SK-N-SH (cell line): ENCODE measurements around the gene TSACC. TPM values are rescaled to one million over a fixed set of nuclear protein-coding genes. Genes with fewer than 3 reads are reported as not detected.

Experiments used
- CTCF ChIA-PET: fragments of 300-600, 350-600 bp; formaldehyde crosslinking; extraction: SDS; loops from one replicate; lab custom pipeline; 2021; lab: Yijun Ruan, JAX
- POLR2A ChIA-PET: fragments of 350-600 bp; sonication (Branson Sonifier 250); formaldehyde crosslinking; extraction: SDS; loops from one replicate; lab custom pipeline; 2020; ENCODE audit warnings: antibody characterized with exemption, inconsistent platforms; lab: Yijun Ruan, JAX
- DNase-seq: peaks from one replicate; pipeline ENCODE4 v3.0.0; 2012
- H2AFZ ChIP-seq: fragments of 200-600 bp; sonication (generic); 2 replicates; pipeline ENCODE4 v1.8.1; 2016; ENCODE audit warnings: antibody characterized with exemption, mild to moderate bottlenecking, low read depth
- H3F3A ChIP-seq: fragments of 200-600 bp; sonication (generic); replicated peaks from 2 replicates; pipeline ENCODE3; 2016; ENCODE audit warnings: antibody characterized with exemption, mild to moderate bottlenecking; ENCODE audit not compliant: insufficient read depth
- H3K27ac ChIP-seq, 2 experiments: fragments of 200-500 bp in 1 of 2; fragments of 200-600 bp in 1 of 2; sonication (Bioruptor generic) in 1 of 2; sonication (generic), shearing (Covaris generic) in 1 of 2; 2 replicates each; pipeline versions ENCODE4 v1.5.1 to v1.6.1; 2014 to 2016; ENCODE audit warnings: low read depth in 2 of 2, inconsistent platforms in 1 of 2, low read length in 1 of 2, mild to moderate bottlenecking in 1 of 2, mixed read lengths in 1 of 2
- H3K27me3 ChIP-seq: fragments of 200-600 bp; sonication (generic), shearing (Covaris generic); 2 replicates; pipeline ENCODE4 v1.6.1; 2016; ENCODE audit warnings: mixed run types; ENCODE audit not compliant: insufficient read depth
- H3K36me3 ChIP-seq, 2 experiments: fragments of 200-500 bp in 1 of 2; fragments of 200-600 bp in 1 of 2; sonication (Bioruptor generic) in 1 of 2; sonication (generic) in 1 of 2; replicated peaks in 1 of 2; 2 replicates each; pipeline versions ENCODE3 to v1.5.1; 2014 to 2016; ENCODE audit warnings: low read length in 1 of 2, mild to moderate bottlenecking in 1 of 2; ENCODE audit not compliant: insufficient read depth in 2 of 2, control insufficient read depth in 1 of 2
- H3K4me1 ChIP-seq, 2 experiments: fragments of 200-500 bp in 1 of 2; fragments of 200-600 bp in 1 of 2; sonication (Bioruptor generic) in 1 of 2; sonication (generic), shearing (Covaris generic) in 1 of 2; 2 replicates each; pipeline versions ENCODE4 v1.5.1 to v1.6.1; 2014 to 2016; ENCODE audit warnings: low read depth in 1 of 2, low read length in 1 of 2, mixed run types in 1 of 2; ENCODE audit not compliant: insufficient read depth in 2 of 2, control insufficient read depth in 1 of 2
- H3K4me2 ChIP-seq: fragments of 200-600 bp; sonication (generic), shearing (Covaris generic); 2 replicates; pipeline ENCODE4 v1.6.1; 2017; ENCODE audit warnings: mixed run types
- H3K4me3 ChIP-seq, 2 experiments: fragments of 200-500 bp in 1 of 2; fragments of 200-600 bp in 1 of 2; sonication (Bioruptor generic) in 1 of 2; sonication (generic), shearing (Covaris generic) in 1 of 2; 2 replicates each; pipeline versions ENCODE4 v1.5.1 to v1.8.1; 2014 to 2016; ENCODE audit warnings: low read depth in 2 of 2, inconsistent platforms in 1 of 2, low read length in 1 of 2, mild to moderate bottlenecking in 1 of 2, mixed read lengths in 1 of 2, moderate library complexity in 1 of 2
- H3K79me2 ChIP-seq: fragments of 200-600 bp; sonication (generic); 2 replicates; pipeline ENCODE4 v1.8.1; 2017; ENCODE audit warnings: mild to moderate bottlenecking; ENCODE audit not compliant: insufficient read depth
- H3K9ac ChIP-seq: fragments of 200-600 bp; sonication (generic); 2 replicates; pipeline ENCODE4 v1.6.1; 2017; ENCODE audit warnings: mixed run types
- H3K9me2 ChIP-seq: fragments of 200-600 bp; sonication (generic); 2 replicates; pipeline ENCODE4 v1.6.1; 2017; ENCODE audit warnings: mixed run types
- H3K9me3 ChIP-seq: fragments of 200-600 bp; sonication (generic); 2 replicates; pipeline ENCODE4 v1.6.1; 2017; ENCODE audit warnings: mixed run types, mild to moderate bottlenecking, moderate library complexity
- H4K20me1 ChIP-seq: fragments of 200-600 bp; sonication (generic); 2 replicates; pipeline ENCODE4 v1.6.1; 2017; ENCODE audit warnings: mild to moderate bottlenecking, mixed run types; ENCODE audit not compliant: insufficient read depth
- CHD2 ChIP-seq: fragments of 150-350 bp; IDR thresholded peaks from 2 replicates; pipeline ENCODE4 v1.6.1; 2018; ENCODE audit warnings: low read length; ENCODE audit not compliant: partially characterized antibody
- EP300 ChIP-seq, 2 experiments: IDR thresholded peaks; 2 replicates each; pipeline versions ENCODE4 v1.4.0 to v1.6.1; 2012; ENCODE audit warnings: borderline replicate concordance in 1 of 2, low read depth in 1 of 2, low read length in 1 of 2
- EZH2phosphoT487 ChIP-seq: fragments of 200-600 bp; sonication (generic); IDR thresholded peaks from 2 replicates; pipeline ENCODE4 v1.6.1; 2017; ENCODE audit warnings: low read depth, mixed run types, mild to moderate bottlenecking, antibody characterized with exemption, moderate library complexity, borderline replicate concordance
- FOSL2 ChIP-seq: IDR thresholded peaks from 2 replicates; pipeline ENCODE4 v1.4.0; 2012; ENCODE audit warnings: low read depth, mild to moderate bottlenecking, moderate library complexity, borderline replicate concordance
- FOXM1 ChIP-seq: IDR thresholded peaks from 2 replicates; pipeline ENCODE4 v1.4.0; 2012; ENCODE audit warnings: low read depth, mild to moderate bottlenecking
- JUND ChIP-seq: IDR thresholded peaks from 2 replicates; pipeline ENCODE4 v1.4.0; 2012
- MEF2A ChIP-seq: IDR thresholded peaks from 2 replicates; pipeline ENCODE4 v1.4.0; 2012; ENCODE audit warnings: low read depth, borderline replicate concordance
- MXI1 ChIP-seq: IDR thresholded peaks from 2 replicates; pipeline ENCODE4 v1.6.1; 2012; ENCODE audit warnings: mild to moderate bottlenecking, low read depth, low read length, improper control_type of control experiment
- NFIC ChIP-seq: IDR thresholded peaks from 2 replicates; pipeline ENCODE4 v1.4.0; 2012; ENCODE audit warnings: borderline replicate concordance
- POLR2AphosphoS5 ChIP-seq: IDR thresholded peaks from 2 replicates; pipeline ENCODE4 v1.6.1; 2012; ENCODE audit warnings: low read depth, low read length
- RAD21 ChIP-seq: IDR thresholded peaks from 2 replicates; pipeline ENCODE4 v1.6.1; 2012; ENCODE audit warnings: mild to moderate bottlenecking, low read length
- RCOR1 ChIP-seq: fragments of 150-350 bp; IDR thresholded peaks from 2 replicates; pipeline ENCODE4 v1.6.1; 2017; ENCODE audit warnings: antibody characterized with exemption, low read length
- RFX5 ChIP-seq: IDR thresholded peaks from 2 replicates; pipeline ENCODE4 v1.6.1; 2012; ENCODE audit warnings: mild to moderate bottlenecking, improper control_type of control experiment, low read length
- SMC3 ChIP-seq: IDR thresholded peaks from 2 replicates; pipeline ENCODE4 v1.6.1; 2012; ENCODE audit warnings: low read depth, low read length, improper control_type of control experiment
- TAF1 ChIP-seq: IDR thresholded peaks from 2 replicates; pipeline ENCODE4 v1.6.1; 2012; ENCODE audit warnings: low read depth, mild to moderate bottlenecking, low read length, moderate library complexity, borderline replicate concordance
- YY1 ChIP-seq: IDR thresholded peaks from 2 replicates; pipeline ENCODE4 v1.4.0; 2012; ENCODE audit warnings: low read depth, mild to moderate bottlenecking
- WGBS: methylation state at CpG from one replicate; pipeline ENCODE4 v1.1.6; 2017; ENCODE audit warnings: low lambda C conversion rate; 5-methylcytosine and 5-hydroxymethylcytosine counted together
- polyA plus RNA-seq, 3 experiments: library from polyadenylated mRNA; depleted of rRNA; stranded (reverse); fragments of >200 nt; gene quantifications; 2 replicates each; pipeline ENCODE4 v1.2.3, GENCODE V29; 2012
- TF ChIP-seq, protein P1 (sequence below): IDR thresholded peaks from 2 replicates; pipeline ENCODE4 v1.4.0; 2012; ENCODE audit warnings: low read depth
- TF ChIP-seq, protein P2 (sequence below): fragments of 150-350 bp; IDR thresholded peaks from 2 replicates; pipeline ENCODE4 v1.6.1; 2017; ENCODE audit warnings: antibody characterized with exemption, low read length, low read depth, borderline replicate concordance
- TF ChIP-seq, protein P3 (sequence below): IDR thresholded peaks from 2 replicates; pipeline ENCODE4 v1.4.0; 2012; ENCODE audit warnings: low read depth, borderline replicate concordance

The TSACC gene
- polyA plus RNA-seq, 1 of the 3 experiments (the other 2 are of a cell fraction) = 1.5 TPM

DNA sequence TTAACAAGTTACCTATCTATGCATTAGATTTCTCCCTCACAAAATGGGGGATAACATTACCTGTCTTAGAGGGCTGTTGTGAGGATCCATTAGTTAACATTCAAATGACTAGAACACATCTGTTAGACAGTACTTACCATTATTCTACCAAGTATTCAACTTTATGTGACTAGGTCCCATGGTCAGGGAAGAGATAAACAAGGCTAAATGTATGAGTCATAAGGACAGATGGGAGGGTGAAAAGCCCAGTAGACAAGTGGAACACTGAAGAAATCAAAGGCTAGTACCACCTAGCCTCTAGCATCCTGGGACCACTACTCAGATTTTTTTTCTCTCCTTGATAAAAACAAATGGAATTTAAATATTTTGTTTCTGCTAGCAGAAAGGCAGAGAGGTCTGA lies 30.2 kb upstream of the TSACC start:
- no peaks in the 10 kb centered on the region for H3K9me2 ChIP-seq
- H3K9ac ChIP-seq = no peak overlapping the region
- peaks cover 23% of the 10 kb centered on the region for H3F3A ChIP-seq
- H3K9me3 ChIP-seq = no peaks in the 10 kb centered on the region
- no peaks in the 10 kb centered on the region for H4K20me1 ChIP-seq
- H3K36me3 ChIP-seq = peaks cover 51 to 79% of the 10 kb centered on the region in 2 experiments
- TF ChIP-seq FOSL2 (peak; percentile 26; the same call in 1 of the 2 replicates), CHD2 (no peak)
- no peaks in the 10 kb centered on the region for H3K27me3 ChIP-seq
- H3K79me2 ChIP-seq = no peaks in the 10 kb centered on the region
- no peak overlapping the region for H2AFZ ChIP-seq
- no peak overlapping the region for H3K4me2 ChIP-seq
- DNase-seq = no peak
- 0 out of 4 replicates have a peak overlapping the region, but pooled peaks of 1 of the 2 experiments have one; percentile 3 for H3K27ac ChIP-seq
- no peak overlapping the region for H3K4me3 ChIP-seq
- ChIA-PET POLR2A (no interaction called here), CTCF (interaction anchor here (1.0 to 2.2 kb wide), 4 partner anchors 11 to 83 kb away, joined by 3 to 10 read pairs (median 5); no protein-coding TSS in a partner anchor)
- H3K4me1 ChIP-seq = no peaks in the 10 kb centered on the region

GRCh38 chr1:156310962-156311361 lies 27.4 kb upstream of the TSACC start:
- DNase-seq = no peak
- H4K20me1 ChIP-seq = no peaks in the 10 kb centered on the region
- no peaks in the 10 kb centered on the region for H3K79me2 ChIP-seq
- no peak overlapping the region for H3K27ac ChIP-seq
- H3K9ac ChIP-seq = no peak overlapping the region
- CTCF ChIA-PET = interaction anchor here (0.9 to 1.2 kb wide), 3 partner anchors 9 to 75 kb away, joined by 3 to 4 read pairs (median 3); no protein-coding TSS in a partner anchor
- no peaks in the 10 kb centered on the region for H3K9me3 ChIP-seq
- 79% methylated on average over 6 of the region's 6 CpGs for WGBS
- no peaks in the 10 kb centered on the region for H3K9me2 ChIP-seq
- no peak overlapping the region for H3K4me2 ChIP-seq
- no peak overlapping the region for H3K4me3 ChIP-seq
- no peaks in the 10 kb centered on the region for H3K27me3 ChIP-seq
- POLR2A ChIA-PET = interaction anchor here (0.8 kb wide), 1 partner anchor 9 kb away, joined by 3 read pairs; no protein-coding TSS in a partner anchor
- H3F3A ChIP-seq = peaks cover 22% of the 10 kb centered on the region
- no peak overlapping the region for H2AFZ ChIP-seq
- TF ChIP-seq FOSL2 (peak; percentile 23; the same call in 1 of the 2 replicates), RFX5 (no peak), RCOR1 (no peak)
- H3K36me3 ChIP-seq = peaks cover 73 to 87% of the 10 kb centered on the region in 2 experiments
- H3K4me1 ChIP-seq = no peaks in the 10 kb centered on the region

GRCh38 chr1:156316909-156317308 lies 21.4 kb upstream of the TSACC start:
- POLR2A ChIA-PET = no interaction called here
- TF ChIP-seq, protein P1, sequence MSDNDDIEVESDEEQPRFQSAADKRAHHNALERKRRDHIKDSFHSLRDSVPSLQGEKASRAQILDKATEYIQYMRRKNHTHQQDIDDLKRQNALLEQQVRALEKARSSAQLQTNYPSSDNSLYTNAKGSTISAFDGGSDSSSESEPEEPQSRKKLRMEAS = no peak
- TF ChIP-seq EP300 (IDR thresholded peaks at IDR 0.05; ENCODE audit: borderline replicate concordance in 1 of 2, low read depth in 1 of 2, low read length in 1 of 2) (no peak), CHD2 (no peak), FOXM1 (no peak), FOSL2 (no peak), TAF1 (no peak), MEF2A (no peak), JUND (no peak), EZH2phosphoT487 (no peak), SMC3 (no peak), YY1 (no peak), NFIC (no peak), POLR2AphosphoS5 (no peak), RAD21 (no peak), MXI1 (no peak)
- TF ChIP-seq, protein P2, sequence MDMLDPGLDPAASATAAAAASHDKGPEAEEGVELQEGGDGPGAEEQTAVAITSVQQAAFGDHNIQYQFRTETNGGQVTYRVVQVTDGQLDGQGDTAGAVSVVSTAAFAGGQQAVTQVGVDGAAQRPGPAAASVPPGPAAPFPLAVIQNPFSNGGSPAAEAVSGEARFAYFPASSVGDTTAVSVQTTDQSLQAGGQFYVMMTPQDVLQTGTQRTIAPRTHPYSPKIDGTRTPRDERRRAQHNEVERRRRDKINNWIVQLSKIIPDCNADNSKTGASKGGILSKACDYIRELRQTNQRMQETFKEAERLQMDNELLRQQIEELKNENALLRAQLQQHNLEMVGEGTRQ = no peak
- TF ChIP-seq, protein P3, sequence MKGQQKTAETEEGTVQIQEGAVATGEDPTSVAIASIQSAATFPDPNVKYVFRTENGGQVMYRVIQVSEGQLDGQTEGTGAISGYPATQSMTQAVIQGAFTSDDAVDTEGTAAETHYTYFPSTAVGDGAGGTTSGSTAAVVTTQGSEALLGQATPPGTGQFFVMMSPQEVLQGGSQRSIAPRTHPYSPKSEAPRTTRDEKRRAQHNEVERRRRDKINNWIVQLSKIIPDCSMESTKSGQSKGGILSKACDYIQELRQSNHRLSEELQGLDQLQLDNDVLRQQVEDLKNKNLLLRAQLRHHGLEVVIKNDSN = no peak

More at GRCh38 chr1:156316909-156317308, 21.4 kb upstream of the TSACC start:
- Histone ChIP-seq H3K27ac (no peak overlapping the region), H3K9me3 (no peaks in the 10 kb centered on the region), H3K27me3 (no peaks in the 10 kb centered on the region), H3K36me3 (peaks cover 87 to 98% of the 10 kb centered on the region in 2 experiments), H3K4me2 (no peak overlapping the region), H4K20me1 (0 out of 2 replicates have a peak, but pooled peaks cover 3% of the 10 kb centered on the region), H3K4me1 (no peaks in the 10 kb centered on the region), H3K9me2 (no peaks in the 10 kb centered on the region), H2AFZ (no peak overlapping the region), H3F3A (peaks cover 14% of the 10 kb centered on the region), H3K4me3 (no peak overlapping the region), H3K9ac (no peak overlapping the region), H3K79me2 (0 out of 2 replicates have a peak, but pooled peaks cover 5% of the 10 kb centered on the region)
- CTCF ChIA-PET = interaction anchor here (1.6 kb wide), 1 partner anchor 10 kb away, joined by 5 read pairs; no protein-coding TSS in a partner anchor
- 89% methylated on average over 7 of the region's 7 CpGs for WGBS
- no peak for DNase-seq
